ENCODE results near the gene HGF.

Gene HGF

DNA sequence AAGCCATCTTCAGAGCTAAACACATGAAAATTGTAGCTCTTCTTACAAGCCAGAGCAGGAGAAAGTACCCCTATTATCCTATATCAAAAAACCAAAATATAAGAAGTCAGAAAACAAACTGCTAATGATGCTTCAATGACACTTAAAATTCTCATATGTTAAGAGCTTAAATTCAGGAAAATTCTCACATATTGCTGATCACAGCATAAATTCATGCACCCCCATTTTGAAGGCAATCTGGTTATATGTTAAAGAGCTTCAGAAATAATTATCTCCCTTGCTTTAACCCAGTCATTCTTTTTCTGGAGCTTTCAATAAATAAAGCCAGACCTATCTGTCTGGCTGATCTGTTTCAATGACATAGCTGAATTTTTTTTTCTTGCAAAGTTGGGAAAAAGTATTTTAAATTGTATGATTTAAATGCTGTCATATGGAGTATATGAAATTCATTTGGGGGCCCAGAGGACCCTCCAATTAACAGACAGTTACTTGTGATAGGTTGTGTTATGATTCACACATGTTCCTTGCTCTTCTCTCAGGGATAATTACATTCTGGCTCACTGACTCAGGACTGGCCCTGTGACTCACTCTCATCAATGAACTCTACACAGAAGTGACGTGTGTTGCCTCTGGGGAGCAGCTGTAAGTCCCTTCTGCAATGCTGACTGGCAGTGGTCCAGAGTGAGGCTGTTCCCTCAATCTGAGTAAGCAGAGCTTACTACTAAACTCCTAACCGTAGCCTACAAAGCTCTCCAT is 85.2 kb downstream of the HGF start:
- peak; percentile 98 for ATAC-seq (ENCODE audit: low read depth)
- Histone ChIP-seq H3K27me3 (ENCODE audit: insufficient read depth, poor library complexity, severe bottlenecking) (no peaks in the 10 kb centered on the region), H3K4me3 (ENCODE audit: severe bottlenecking) (no peak overlapping the region), H3K36me3 (ENCODE audit: low read depth) (no peaks in the 10 kb centered on the region), H3K4me1 (ENCODE audit: insufficient read depth, poor library complexity, severe bottlenecking) (peaks cover 28% of the 10 kb centered on the region), H3K27ac (ENCODE audit: poor library complexity, severe bottlenecking) (peak overlapping the region; percentile 35), H3K9me3 (ENCODE audit: severe bottlenecking) (no peaks in the 10 kb centered on the region)
- peak; percentile 99 for DNase-seq (ENCODE audit: low spot score)
- TF ChIP-seq, protein P1, sequence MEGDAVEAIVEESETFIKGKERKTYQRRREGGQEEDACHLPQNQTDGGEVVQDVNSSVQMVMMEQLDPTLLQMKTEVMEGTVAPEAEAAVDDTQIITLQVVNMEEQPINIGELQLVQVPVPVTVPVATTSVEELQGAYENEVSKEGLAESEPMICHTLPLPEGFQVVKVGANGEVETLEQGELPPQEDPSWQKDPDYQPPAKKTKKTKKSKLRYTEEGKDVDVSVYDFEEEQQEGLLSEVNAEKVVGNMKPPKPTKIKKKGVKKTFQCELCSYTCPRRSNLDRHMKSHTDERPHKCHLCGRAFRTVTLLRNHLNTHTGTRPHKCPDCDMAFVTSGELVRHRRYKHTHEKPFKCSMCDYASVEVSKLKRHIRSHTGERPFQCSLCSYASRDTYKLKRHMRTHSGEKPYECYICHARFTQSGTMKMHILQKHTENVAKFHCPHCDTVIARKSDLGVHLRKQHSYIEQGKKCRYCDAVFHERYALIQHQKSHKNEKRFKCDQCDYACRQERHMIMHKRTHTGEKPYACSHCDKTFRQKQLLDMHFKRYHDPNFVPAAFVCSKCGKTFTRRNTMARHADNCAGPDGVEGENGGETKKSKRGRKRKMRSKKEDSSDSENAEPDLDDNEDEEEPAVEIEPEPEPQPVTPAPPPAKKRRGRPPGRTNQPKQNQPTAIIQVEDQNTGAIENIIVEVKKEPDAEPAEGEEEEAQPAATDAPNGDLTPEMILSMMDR (IDR thresholded peaks at IDR 0.05; ENCODE audit: poor library complexity, severe bottlenecking) = no peak

DNA sequence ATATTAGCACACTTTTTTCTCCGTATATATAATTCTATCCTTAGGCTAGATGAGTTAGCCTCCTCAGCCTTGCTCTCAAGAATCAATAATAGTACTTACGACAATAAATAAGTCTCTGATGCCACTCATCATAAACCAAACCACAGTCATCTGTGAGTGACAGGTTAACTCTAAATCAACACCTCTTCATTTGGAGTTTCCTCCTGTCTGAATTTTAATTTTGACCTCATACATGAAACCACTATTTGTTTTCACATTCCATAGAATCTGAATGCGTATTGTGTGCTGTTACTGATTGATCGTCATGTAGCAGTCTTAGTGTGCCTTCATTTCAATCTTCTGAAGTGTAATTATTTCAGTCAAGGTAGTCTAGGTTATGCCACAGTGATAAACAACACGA is 85.8 kb downstream of the HGF start:
- DNase-seq (ENCODE audit: low spot score) (no peak), ATAC-seq (ENCODE audit: low read depth) (no peak)
- Histone ChIP-seq H3K27ac (ENCODE audit: poor library complexity, severe bottlenecking) (peak overlapping the region; percentile 35), H3K9me3 (ENCODE audit: severe bottlenecking) (no peaks in the 10 kb centered on the region), H3K4me3 (ENCODE audit: severe bottlenecking) (no peak overlapping the region), H3K27me3 (ENCODE audit: insufficient read depth, poor library complexity, severe bottlenecking) (no peaks in the 10 kb centered on the region), H3K4me1 (ENCODE audit: insufficient read depth, poor library complexity, severe bottlenecking) (peaks cover 28% of the 10 kb centered on the region), H3K36me3 (ENCODE audit: low read depth) (no peaks in the 10 kb centered on the region)
- TF ChIP-seq, protein P1 (IDR thresholded peaks at IDR 0.05; ENCODE audit: poor library complexity, severe bottlenecking) = no peak

DNA sequence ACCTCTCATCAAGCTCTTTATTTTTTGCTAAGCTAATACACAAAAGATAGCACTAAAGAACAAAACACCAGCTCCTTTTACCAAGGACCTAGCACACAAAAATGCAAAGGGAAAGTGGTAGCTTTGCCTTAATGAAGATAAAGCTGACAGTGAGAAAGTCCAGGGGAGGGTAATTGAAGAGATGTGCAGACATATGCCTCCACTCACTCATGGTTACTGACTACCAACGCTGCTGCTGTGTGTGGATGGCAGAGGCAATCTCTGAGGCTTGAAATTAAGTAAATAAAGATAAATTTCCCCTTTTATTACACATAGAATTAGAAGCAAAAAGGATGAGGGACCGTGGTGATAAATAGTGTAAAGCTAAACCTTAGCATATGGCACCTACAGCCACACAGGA is 87.0 kb downstream of the HGF start:
- TF ChIP-seq, protein P1 (IDR thresholded peaks at IDR 0.05; ENCODE audit: poor library complexity, severe bottlenecking) = no peak
- no peak for DNase-seq (ENCODE audit: low spot score)
- no peaks in the 10 kb centered on the region for H3K27me3 ChIP-seq (ENCODE audit: insufficient read depth, poor library complexity, severe bottlenecking)
- H3K4me1 ChIP-seq (ENCODE audit: insufficient read depth, poor library complexity, severe bottlenecking) = peaks cover 28% of the 10 kb centered on the region
- ATAC-seq (ENCODE audit: low read depth) = no peak
- no peaks in the 10 kb centered on the region for H3K9me3 ChIP-seq (ENCODE audit: severe bottlenecking)
- H3K36me3 ChIP-seq (ENCODE audit: low read depth) = no peaks in the 10 kb centered on the region
- peak overlapping the region; percentile 35 for H3K27ac ChIP-seq (ENCODE audit: poor library complexity, severe bottlenecking)
- H3K4me3 ChIP-seq (ENCODE audit: severe bottlenecking) = no peak overlapping the region

DNA sequence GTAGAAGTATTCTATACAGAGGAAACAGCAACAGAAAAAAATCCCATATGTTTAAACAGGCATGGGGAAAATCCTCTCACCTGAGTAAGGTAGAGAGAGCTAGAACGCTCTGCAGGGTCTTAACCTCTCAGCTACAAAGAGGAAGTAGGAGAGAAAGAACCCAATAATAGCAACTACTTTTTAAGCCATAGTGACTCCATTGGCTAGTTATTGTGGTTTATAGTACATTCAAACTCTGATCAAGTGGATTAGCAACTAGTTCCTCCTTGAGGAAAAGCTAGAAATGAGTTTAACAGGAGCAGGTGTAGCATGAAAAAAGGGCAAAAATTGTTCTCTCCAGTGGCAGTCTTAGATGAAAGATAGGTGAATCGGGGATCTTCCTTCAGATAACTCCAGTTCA is 89.7 kb downstream of the HGF start:
- TF ChIP-seq, protein P1 (IDR thresholded peaks at IDR 0.05; ENCODE audit: poor library complexity, severe bottlenecking) = no peak
- no peak overlapping the region for H3K4me3 ChIP-seq (ENCODE audit: severe bottlenecking)
- H3K36me3 ChIP-seq (ENCODE audit: low read depth) = no peaks in the 10 kb centered on the region
- H3K9me3 ChIP-seq (ENCODE audit: severe bottlenecking) = no peaks in the 10 kb centered on the region
- no peak for DNase-seq (ENCODE audit: low spot score)
- peaks cover 22% of the 10 kb centered on the region for H3K4me1 ChIP-seq (ENCODE audit: insufficient read depth, poor library complexity, severe bottlenecking)
- no peak for ATAC-seq (ENCODE audit: low read depth)
- H3K27me3 ChIP-seq (ENCODE audit: insufficient read depth, poor library complexity, severe bottlenecking) = no peaks in the 10 kb centered on the region
- H3K27ac ChIP-seq (ENCODE audit: poor library complexity, severe bottlenecking) = no peak overlapping the region

DNA sequence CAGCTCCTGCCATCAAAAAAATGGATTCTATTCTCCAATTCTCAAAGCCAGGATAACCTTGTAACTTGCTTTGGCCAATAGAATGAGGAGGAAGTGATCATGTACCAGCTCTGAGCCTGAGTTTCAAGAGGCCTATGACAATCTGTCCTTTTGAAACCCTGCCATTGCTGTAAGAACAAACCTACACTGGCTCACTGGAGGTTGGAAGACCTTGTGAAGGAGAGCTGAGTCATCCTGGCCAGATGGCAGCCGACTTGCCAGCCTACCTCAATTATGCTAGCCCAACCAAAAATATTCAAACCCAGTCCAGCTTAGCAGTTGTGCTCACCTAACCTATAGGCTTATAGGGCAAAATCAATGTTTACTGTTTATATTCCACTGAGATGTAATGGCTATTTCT is 93.0 kb downstream of the HGF start:
- Histone ChIP-seq H3K4me3 (ENCODE audit: severe bottlenecking) (no peak overlapping the region), H3K27ac (ENCODE audit: poor library complexity, severe bottlenecking) (no peak overlapping the region), H3K9me3 (ENCODE audit: severe bottlenecking) (no peaks in the 10 kb centered on the region), H3K27me3 (ENCODE audit: insufficient read depth, poor library complexity, severe bottlenecking) (no peaks in the 10 kb centered on the region), H3K36me3 (ENCODE audit: low read depth) (no peaks in the 10 kb centered on the region), H3K4me1 (ENCODE audit: insufficient read depth, poor library complexity, severe bottlenecking) (no peaks in the 10 kb centered on the region)
- ATAC-seq (ENCODE audit: low read depth) (no peak), DNase-seq (ENCODE audit: low spot score) (no peak)
- TF ChIP-seq, protein P1 (IDR thresholded peaks at IDR 0.05; ENCODE audit: poor library complexity, severe bottlenecking) = no peak
